Motor neuron (in vitro differentiated cells): ENCODE data around the gene FGF14. TPM values are rescaled to one million over a fixed set of nuclear protein-coding genes. Genes with fewer than 3 reads are reported as not detected.

Experiments
- total RNA-seq, 8 experiments: library from RNA; unstranded; fragments of 300-600 nt; gene quantifications; 2 replicates each; pipeline versions ENCODE4 v1.2.3 to v1.2.4, GENCODE V29; 2022

The FGF14 gene
- total RNA-seq, 8 experiments from 2014 or later, result 0.66 to 20.0 (median 8.7) TPM

Other genes with a start within 250 kb of the FGF14 start
- gene TPP2, start 194.9 kb upstream of the FGF14 start, total RNA-seq, result 10 to 100 TPM; 22.0 to 70.8 (median 38.0) TPM